Gastroesophageal sphincter (tissue), 4 donors: ENCODE results near the gene TANGO2. TPM values are rescaled to one million over a fixed set of nuclear protein-coding genes. Genes with fewer than 3 reads are reported as not detected.

Source experiments
- ATAC-seq: fragments of 150-250 bp; one replicate; pipeline ENCODE4 v1.9.1; 2016; ENCODE audit warnings: mild to moderate bottlenecking, moderate library complexity
- H3K27ac ChIP-seq, 4 donors: fragments of 200-600 bp; sonication (generic) in 3 of 4; 1 replicate in 3 of 4; 2 replicates in 1 of 4; pipeline ENCODE4 v1.5.1; 2016 to 2019
- H3K27me3 ChIP-seq: fragments of 200-600 bp; sonication (generic); one replicate; pipeline ENCODE4 v1.5.1; 2019
- H3K36me3 ChIP-seq, 2 donors: fragments of 200-600 bp; sonication (generic); one replicate each; pipeline ENCODE4 v1.5.1; 2019; ENCODE audit warnings: control low read depth in 1 of 2
- H3K4me1 ChIP-seq, 3 donors: fragments of 200-600 bp; sonication (generic); 1 replicate in 2 of 3; 2 replicates in 1 of 3; pipeline ENCODE4 v1.5.1; 2016 to 2019; ENCODE audit warnings: control low read depth in 2 of 3
- H3K4me3 ChIP-seq, 2 donors: fragments of 200-600 bp; sonication (generic); one replicate each; pipeline ENCODE4 v1.5.1; 2019; ENCODE audit warnings: mild to moderate bottlenecking in 1 of 2, moderate library complexity in 1 of 2
- H3K9me3 ChIP-seq, 3 donors: fragments of 200-600 bp; sonication (generic); one replicate each; pipeline ENCODE4 v1.5.1; 2017 to 2019; ENCODE audit warnings: control low read depth in 2 of 3
- CTCF ChIP-seq, 4 experiments: fragments of 200-600 bp in 2 of 4; fragments of 450-650 bp in 2 of 4; sonication (generic) in 1 of 4; IDR thresholded peaks; one replicate each; pipeline ENCODE4 v1.5.1; 2017 to 2019; ENCODE audit warnings: antibody characterized with exemption in 4 of 4, mild to moderate bottlenecking in 2 of 4, moderate library complexity in 2 of 4
- EP300 ChIP-seq: sonication (generic); formaldehyde crosslinking; IDR thresholded peaks from one replicate; pipeline ENCODE4 v1.6.1; 2017; ENCODE audit warnings: antibody characterized with exemption, mild to moderate bottlenecking
- POLR2A ChIP-seq, 2 donors: fragments of 450-650 bp; IDR thresholded peaks; one replicate each; pipeline ENCODE4 v1.6.1; 2017; ENCODE audit warnings: antibody characterized with exemption in 2 of 2, mild to moderate bottlenecking in 2 of 2, moderate library complexity in 1 of 2
- POLR2AphosphoS5 ChIP-seq: sonication (generic); formaldehyde crosslinking; IDR thresholded peaks from one replicate; pipeline ENCODE4 v1.6.1; 2017; ENCODE audit warnings: antibody characterized with exemption
- WGBS, 2 donors: methylation state at CpG; one replicate each; pipeline ENCODE4 v1.1.5; 2018; ENCODE audit warnings: low coverage in 1 of 2; 5-methylcytosine and 5-hydroxymethylcytosine counted together
- total RNA-seq, 4 donors: library from RNA; depleted of rRNA; stranded (reverse); fragments of >200 nt; gene quantifications; one replicate each; pipeline ENCODE4 v1.1.0, GENCODE V29; 2016

TANGO2 gene
- total RNA-seq, 4 donors from 2014 or later = 20.0 to 65.5 (median 45.8) TPM

- no peak overlapping the region for H3K4me3 ChIP-seq
- H3K27me3 ChIP-seq = no peaks in the 10 kb centered on the region
- no peak for ATAC-seq
- H3K9me3 ChIP-seq = no peaks in the 10 kb centered on the region
- WGBS, 2 donors = 100% methylated on average over 1 of the region's 3 CpGs; no CpG with 5 or more reads in 1 of the 2 donors
- TF ChIP-seq EP300 (no peak), POLR2A (IDR thresholded peaks at IDR 0.05) (no peak), CTCF (IDR thresholded peaks at IDR 0.05) (no peak), POLR2AphosphoS5 (no peak)
- no peak overlapping the region for H3K27ac ChIP-seq
- peaks cover 0 to 76% of the 10 kb centered on the region in 2 donors for H3K36me3 ChIP-seq
- peaks cover 0 to 15% (median 7%) of the 10 kb centered on the region in 3 donors for H3K4me1 ChIP-seq
These were observed 44.2 kb upstream of the TANGO2 start for GRCh38 chr22:19976671-19977070.

- Histone ChIP-seq H3K27ac (no peak overlapping the region), H3K9me3 (no peaks in the 10 kb centered on the region), H3K27me3 (no peaks in the 10 kb centered on the region), H3K4me3 (no peak overlapping the region), H3K4me1 (peaks cover 0 to 17% (median 7%) of the 10 kb centered on the region in 3 donors), H3K36me3 (peaks cover 0 to 71% of the 10 kb centered on the region in 2 donors)
- no peak for TF ChIP-seq CTCF (IDR thresholded peaks at IDR 0.05)
- TF ChIP-seq EP300 = no peak
- TF ChIP-seq POLR2A (IDR thresholded peaks at IDR 0.05) = no peak
- no peak for TF ChIP-seq POLR2AphosphoS5
- no peak for ATAC-seq
- 78% methylated on average over 4 of the region's 32 CpGs; no CpG with 5 or more reads in 1 of the 2 donors for WGBS, 2 donors
These were observed 43.3 kb upstream of the TANGO2 start for GRCh38 chr22:19977296-19978243.

GRCh38 chr22:19978748-19979147 is 42.2 kb upstream of the TANGO2 start:
- Histone ChIP-seq H3K4me1 (peaks cover 0 to 28% (median 9%) of the 10 kb centered on the region in 3 donors), H3K27me3 (no peaks in the 10 kb centered on the region), H3K27ac (no peak overlapping the region), H3K9me3 (no peaks in the 10 kb centered on the region), H3K36me3 (peaks cover 0 to 59% of the 10 kb centered on the region in 2 donors), H3K4me3 (no peak overlapping the region)
- ATAC-seq = no peak
- 86 to 100% methylated on average over 4 to 11 of the region's 17 CpGs for WGBS, 2 donors
- TF ChIP-seq POLR2A (IDR thresholded peaks at IDR 0.05) = no peak
- no peak for TF ChIP-seq POLR2AphosphoS5
- TF ChIP-seq CTCF (IDR thresholded peaks at IDR 0.05) = no peak
- TF ChIP-seq EP300 = no peak

- peaks cover 0 to 30% (median 16%) of the 10 kb centered on the region in 3 donors for H3K4me1 ChIP-seq
- H3K27ac ChIP-seq = no peak overlapping the region
- no peak overlapping the region for H3K4me3 ChIP-seq
- no peaks in the 10 kb centered on the region for H3K27me3 ChIP-seq
- no peaks in the 10 kb centered on the region for H3K9me3 ChIP-seq
- peaks cover 0 to 54% of the 10 kb centered on the region in 2 donors for H3K36me3 ChIP-seq
- 100% methylated on average over 3 of the region's 52 CpGs; no CpG with 5 or more reads in 1 of the 2 donors for WGBS, 2 donors
- ATAC-seq = no peak
- TF ChIP-seq POLR2AphosphoS5 = no peak
- no peak for TF ChIP-seq CTCF (IDR thresholded peaks at IDR 0.05)
- TF ChIP-seq POLR2A (IDR thresholded peaks at IDR 0.05) = no peak
- TF ChIP-seq EP300 = no peak
These were observed 41.0 kb upstream of the TANGO2 start for GRCh38 chr22:19979712-19980493.
